B cell (primary cell): ENCODE results near the gene EVA1A. TPM values are rescaled to one million over a fixed set of nuclear protein-coding genes. Genes with fewer than 3 reads are reported as not detected.

Experiments used
- ATAC-seq: fragments of 200-7000 bp; cut with Tn5 transposase; one replicate; pipeline ENCODE4 v1.10.0; 2021; ENCODE audit warnings: low read depth, mild to moderate bottlenecking, moderate number of reproducible peaks, moderate library complexity
- CTCF ChIA-PET: fragments of 350-600 bp; sonication (Branson Sonifier 250); formaldehyde crosslinking; loops from one replicate; lab custom pipeline; 2021; ENCODE audit warnings: antibody characterized with exemption, inconsistent platforms; lab: Charles Lee
- POLR2A ChIA-PET: fragments of 350-600 bp; sonication (Branson Sonifier 250); formaldehyde crosslinking; loops from one replicate; lab custom pipeline; 2021; ENCODE audit warnings: antibody characterized with exemption; lab: Charles Lee
- DNase-seq: peaks from one replicate; pipeline ENCODE4 v3.0.0; 2013
- H2AFZ ChIP-seq: 2 replicates; pipeline ENCODE4 v1.6.1; 2012; ENCODE audit warnings: mild to moderate bottlenecking, low read depth, low read length; ENCODE audit not compliant: insufficient read depth, poor library complexity, severe bottlenecking
- H3K27ac ChIP-seq, 2 donors: 1 replicate in 1 of 2; 2 replicates in 1 of 2; pipeline ENCODE4 v1.5.1; 2012 to 2013; ENCODE audit warnings: low read length in 2 of 2, mild to moderate bottlenecking in 2 of 2, moderate library complexity in 1 of 2
- H3K27me3 ChIP-seq, 4 experiments: fragments of 200-600 bp in 1 of 4; sonication (generic) in 1 of 4; replicated peaks in 1 of 4; 1 replicate in 2 of 4; 2 replicates in 2 of 4; pipeline versions ENCODE4 v1.6.1 to v1.7.0; 2013 to 2016; ENCODE audit warnings: low read length in 3 of 4, mild to moderate bottlenecking in 2 of 4, mixed read lengths in 1 of 4, moderate library complexity in 1 of 4; ENCODE audit not compliant: insufficient read depth in 4 of 4, control insufficient read depth in 3 of 4; ENCODE audit errors: control extremely low read depth in 1 of 4
- H3K36me3 ChIP-seq, 2 experiments: replicated peaks in 1 of 2; 1 replicate in 1 of 2; 2 replicates in 1 of 2; pipeline versions ENCODE4 v1.6.1 to v1.7.1; 2013; ENCODE audit warnings: low read length in 1 of 2; ENCODE audit not compliant: insufficient read depth in 2 of 2, control insufficient read depth in 1 of 2; ENCODE audit errors: control extremely low read depth in 1 of 2, extremely low read depth in 1 of 2
- H3K4me1 ChIP-seq, 2 donors: fragments of 200-600 bp in 1 of 2; sonication (generic) in 1 of 2; 1 replicate in 1 of 2; 2 replicates in 1 of 2; pipeline versions ENCODE4 v1.5.1 to v1.6.1; 2013 to 2017; ENCODE audit warnings: low read length in 2 of 2; ENCODE audit not compliant: control insufficient read depth in 2 of 2, insufficient read depth in 2 of 2
- H3K4me2 ChIP-seq: replicated peaks from 2 replicates; pipeline ENCODE3; 2012; ENCODE audit warnings: mild to moderate bottlenecking, low read depth, low read length; ENCODE audit not compliant: poor library complexity, severe bottlenecking
- H3K4me3 ChIP-seq, 5 experiments: fragments of 200-600 bp in 1 of 5; sonication (generic) in 1 of 5; 1 replicate in 3 of 5; 2 replicates in 2 of 5; pipeline versions ENCODE4 v1.5.1 to v1.7.0; 2011 to 2016; ENCODE audit warnings: low read length in 4 of 5, mild to moderate bottlenecking in 4 of 5, low read depth in 2 of 5, control low read depth in 1 of 5, moderate library complexity in 1 of 5; ENCODE audit not compliant: insufficient read depth in 1 of 5; ENCODE audit errors: control extremely low read depth in 1 of 5, extremely low read depth in 1 of 5
- H3K79me2 ChIP-seq: fragments of 200-600 bp; sonication (generic); one replicate; pipeline ENCODE4 v1.6.0; 2016; ENCODE audit warnings: low read length; ENCODE audit not compliant: control insufficient read depth, insufficient read depth
- H3K9ac ChIP-seq: fragments of 200-600 bp; sonication (generic); 2 replicates; pipeline ENCODE4 v1.6.1; 2017; ENCODE audit warnings: mild to moderate bottlenecking, low read length, moderate library complexity
- H3K9me3 ChIP-seq, 3 donors: one replicate each; pipeline versions ENCODE4 v1.6.1 to v1.7.1; 2013; ENCODE audit warnings: low read length in 2 of 3; ENCODE audit not compliant: control insufficient read depth in 2 of 3, insufficient read depth in 1 of 3; ENCODE audit errors: control extremely low read depth in 1 of 3
- H4K20me1 ChIP-seq: 2 replicates; pipeline ENCODE4 v1.6.0; 2012; ENCODE audit warnings: mild to moderate bottlenecking, low read length; ENCODE audit not compliant: insufficient read depth, control insufficient read depth, poor library complexity, severe bottlenecking
- H3K27ac Mint-ChIP-seq: one replicate; pipeline ENCODE4 v1.8.0; 2021; ENCODE audit warnings: mixed read lengths
- H3K27me3 Mint-ChIP-seq: one replicate; pipeline ENCODE4 v1.8.0; 2021; ENCODE audit warnings: mixed read lengths
- H3K4me1 Mint-ChIP-seq: one replicate; pipeline ENCODE4 v1.8.0; 2021; ENCODE audit warnings: mixed read lengths
- H3K4me3 Mint-ChIP-seq: one replicate; pipeline ENCODE4 v1.8.0; 2021; ENCODE audit warnings: mixed read lengths
- H3K9me3 Mint-ChIP-seq: one replicate; pipeline ENCODE4 v1.8.0; 2022; ENCODE audit warnings: mixed read lengths; ENCODE audit not compliant: insufficient read depth
- EZH2 ChIP-seq: IDR thresholded peaks from 2 replicates; pipeline ENCODE4 v1.6.1; 2012; ENCODE audit warnings: borderline replicate concordance, low read depth, mild to moderate bottlenecking, moderate library complexity, low read length; ENCODE audit not compliant: insufficient read depth, poor library complexity, severe bottlenecking
- WGBS: methylation state at CpG from one replicate; pipeline ENCODE4 v1.1.5; 2013; ENCODE audit warnings: missing lambda C conversion rate; ENCODE audit not compliant: insufficient coverage; 5-methylcytosine and 5-hydroxymethylcytosine counted together
- intact Hi-C: fragments of 100-400 bp; cut with micrococcal nuclease; formaldehyde crosslinking; loops from one replicate; pipeline ENCODE4 v1.10.0; 2022
- polyA plus RNA-seq: library from polyadenylated mRNA; depleted of rRNA; stranded (reverse); fragments of >200 nt; gene quantifications from 2 replicates; pipeline ENCODE4 v1.2.3, GENCODE V29; 2012
- total RNA-seq, 2 donors: library from RNA; stranded (reverse); fragments of 120-200 nt in 1 of 2; gene quantifications; 1 replicate in 1 of 2; 2 replicates in 1 of 2; pipeline versions ENCODE4 v1.2.3 to v1.2.4, GENCODE V29; 2013 to 2022
- TF ChIP-seq, protein P1 (sequence below): fragments of 200-600 bp; IDR thresholded peaks from one replicate; pipeline ENCODE4 v1.8.0; 2022; ENCODE audit warnings: antibody characterized with exemption, mild to moderate bottlenecking

Gene EVA1A
- total and polyA plus RNA-seq, 2 donors (not counting 1 experiment from before 2014, with no cell fraction given), result not detected

DNA sequence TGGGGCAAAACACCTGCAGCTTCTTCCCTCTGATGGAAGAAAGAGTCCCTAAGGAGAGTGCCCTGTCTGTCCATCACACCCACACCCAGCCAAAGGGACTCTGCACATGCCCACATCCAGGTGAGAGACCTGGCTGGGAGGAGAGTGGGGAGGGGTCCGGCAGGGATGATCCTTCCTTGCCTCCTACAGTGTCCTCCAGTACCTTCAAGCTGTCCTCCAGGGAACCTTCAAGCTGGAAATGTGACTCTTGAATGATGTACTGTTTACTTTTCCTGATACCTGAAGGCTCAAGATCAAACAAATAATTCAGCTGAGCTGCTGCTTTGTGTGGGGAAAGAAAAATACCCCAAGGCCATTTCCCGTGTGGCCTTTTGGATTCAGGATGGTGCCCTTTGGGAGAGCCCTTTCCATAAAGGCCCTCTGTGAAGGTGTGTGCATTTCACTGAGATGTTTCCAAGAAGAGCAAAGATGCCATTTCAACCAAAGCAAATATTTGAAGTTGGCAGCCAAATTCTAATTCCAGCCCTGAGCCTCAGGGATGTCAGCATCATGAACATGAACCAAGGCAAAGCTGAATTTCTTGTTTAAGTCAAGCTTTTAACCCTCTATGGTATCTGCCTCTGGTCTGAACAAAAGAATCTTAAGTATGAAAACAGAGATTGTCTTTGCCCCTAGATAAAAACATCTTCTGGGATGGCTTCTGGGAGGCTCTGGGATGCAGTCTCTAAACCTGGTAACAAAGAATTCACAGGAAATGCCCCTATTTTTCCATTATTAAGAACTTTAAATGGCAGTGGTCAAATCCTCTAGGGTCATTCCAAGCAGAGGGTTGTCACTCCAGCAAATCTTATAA lies 11.1 kb downstream of the EVA1A start:
- H3K9me3 ChIP-seq, result no peaks in the 10 kb centered on the region
- H3K4me2 ChIP-seq, result no peak overlapping the region
- H3K27ac Mint-ChIP-seq, result no peak overlapping the region
- ATAC-seq (no peak), DNase-seq (no peak)
- H3K4me3 ChIP-seq, result no peak overlapping the region
- no peaks in the 10 kb centered on the region for H3K36me3 ChIP-seq
- no peaks in the 10 kb centered on the region for H3K4me1 Mint-ChIP-seq
- intact Hi-C loops, result no loop called here
- H3K4me1 ChIP-seq, result no peaks in the 10 kb centered on the region
- no peak overlapping the region for H3K9ac ChIP-seq
- H4K20me1 ChIP-seq, result no peaks in the 10 kb centered on the region
- TF ChIP-seq, protein P1, sequence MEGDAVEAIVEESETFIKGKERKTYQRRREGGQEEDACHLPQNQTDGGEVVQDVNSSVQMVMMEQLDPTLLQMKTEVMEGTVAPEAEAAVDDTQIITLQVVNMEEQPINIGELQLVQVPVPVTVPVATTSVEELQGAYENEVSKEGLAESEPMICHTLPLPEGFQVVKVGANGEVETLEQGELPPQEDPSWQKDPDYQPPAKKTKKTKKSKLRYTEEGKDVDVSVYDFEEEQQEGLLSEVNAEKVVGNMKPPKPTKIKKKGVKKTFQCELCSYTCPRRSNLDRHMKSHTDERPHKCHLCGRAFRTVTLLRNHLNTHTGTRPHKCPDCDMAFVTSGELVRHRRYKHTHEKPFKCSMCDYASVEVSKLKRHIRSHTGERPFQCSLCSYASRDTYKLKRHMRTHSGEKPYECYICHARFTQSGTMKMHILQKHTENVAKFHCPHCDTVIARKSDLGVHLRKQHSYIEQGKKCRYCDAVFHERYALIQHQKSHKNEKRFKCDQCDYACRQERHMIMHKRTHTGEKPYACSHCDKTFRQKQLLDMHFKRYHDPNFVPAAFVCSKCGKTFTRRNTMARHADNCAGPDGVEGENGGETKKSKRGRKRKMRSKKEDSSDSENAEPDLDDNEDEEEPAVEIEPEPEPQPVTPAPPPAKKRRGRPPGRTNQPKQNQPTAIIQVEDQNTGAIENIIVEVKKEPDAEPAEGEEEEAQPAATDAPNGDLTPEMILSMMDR, result no peak
- no peak for TF ChIP-seq EZH2
- H2AFZ ChIP-seq, result no peak overlapping the region
- ChIA-PET CTCF (no interaction called here), POLR2A (no interaction called here)
- no peaks in the 10 kb centered on the region for H3K9me3 Mint-ChIP-seq
- peaks cover 0 to 16% (median 0%) of the 10 kb centered on the region in 4 experiments for H3K27me3 ChIP-seq
- no peak overlapping the region for H3K27ac ChIP-seq
- H3K27me3 Mint-ChIP-seq, result peaks cover 47% of the 10 kb centered on the region
- no CpG with 5 or more reads among the region's 2 CpGs for WGBS
- no peak overlapping the region for H3K4me3 Mint-ChIP-seq
- no peaks in the 10 kb centered on the region for H3K79me2 ChIP-seq

DNA sequence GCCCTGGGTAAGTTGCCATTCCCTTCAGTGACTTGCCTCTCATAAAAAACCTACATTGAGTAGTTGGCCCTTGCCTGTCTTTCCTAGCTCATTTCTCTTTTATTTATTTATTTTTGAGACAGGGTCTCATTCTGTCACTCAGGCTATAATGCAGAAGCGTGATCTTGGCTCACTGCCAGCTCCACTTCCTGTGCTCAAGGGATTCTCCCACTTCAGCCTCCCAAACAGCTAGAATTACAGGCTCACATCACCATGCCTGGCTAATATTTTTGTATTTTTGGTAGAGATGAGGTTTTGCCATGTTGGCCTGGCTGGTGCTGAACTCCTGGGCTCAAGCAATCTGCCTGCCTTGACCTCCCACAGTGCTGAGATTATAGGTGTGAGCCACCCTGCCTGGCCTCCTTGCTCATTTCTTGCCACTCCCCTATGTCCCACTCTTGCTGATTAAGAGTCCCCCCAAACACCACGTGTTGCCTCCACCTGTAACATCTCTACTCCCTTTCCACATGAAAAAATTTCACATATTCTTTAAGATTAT lies 12.6 kb downstream of the EVA1A start:
- Histone ChIP-seq H4K20me1 (no peaks in the 10 kb centered on the region), H3K36me3 (no peaks in the 10 kb centered on the region), H3K4me2 (no peak overlapping the region), H3K27ac (no peak overlapping the region), H3K27me3 (peaks cover 0 to 16% (median 0%) of the 10 kb centered on the region in 4 experiments), H3K4me1 (no peaks in the 10 kb centered on the region), H3K4me3 (no peak overlapping the region), H2AFZ (no peak overlapping the region), H3K9ac (no peak overlapping the region), H3K79me2 (no peaks in the 10 kb centered on the region), H3K9me3 (no peaks in the 10 kb centered on the region)
- Mint-ChIP-seq H3K4me3 (no peak overlapping the region), H3K9me3 (no peaks in the 10 kb centered on the region), H3K27me3 (peaks cover 41% of the 10 kb centered on the region), H3K4me1 (no peaks in the 10 kb centered on the region), H3K27ac (no peak overlapping the region)
- intact Hi-C loops, result no loop called here
- ChIA-PET CTCF (no interaction called here), POLR2A (no interaction called here)
- WGBS, result 50% methylated on average over 1 of the region's 2 CpGs
- TF ChIP-seq, protein P1, result no peak
- TF ChIP-seq EZH2, result no peak
- ATAC-seq, result no peak
- DNase-seq, result peak; percentile 9
